HG02885 (cell line): ENCODE measurements around the gene DLX5.

Source experiments
- ATAC-seq: cut with Tn5 transposase; IDR thresholded peaks from one replicate; pipeline ENCODE4 v1.9.1; 2021; ENCODE audit warnings: mild to moderate bottlenecking; ENCODE audit not compliant: unreplicated experiment, poor library complexity

The DLX5 gene

GRCh38 chr7:97018791-97019531, 5.7 kb downstream of the DLX5 start:
- no peak for ATAC-seq

- ATAC-seq: no peak
Observed at GRCh38 chr7:97018126-97018601, 6.5 kb downstream of the DLX5 start.

GRCh38 chr7:97017192-97018125, 7.2 kb downstream of the DLX5 start:
- no peak for ATAC-seq

GRCh38 chr7:97016381-97017191, 8.0 kb downstream of the DLX5 start:
- no peak for ATAC-seq

DNA sequence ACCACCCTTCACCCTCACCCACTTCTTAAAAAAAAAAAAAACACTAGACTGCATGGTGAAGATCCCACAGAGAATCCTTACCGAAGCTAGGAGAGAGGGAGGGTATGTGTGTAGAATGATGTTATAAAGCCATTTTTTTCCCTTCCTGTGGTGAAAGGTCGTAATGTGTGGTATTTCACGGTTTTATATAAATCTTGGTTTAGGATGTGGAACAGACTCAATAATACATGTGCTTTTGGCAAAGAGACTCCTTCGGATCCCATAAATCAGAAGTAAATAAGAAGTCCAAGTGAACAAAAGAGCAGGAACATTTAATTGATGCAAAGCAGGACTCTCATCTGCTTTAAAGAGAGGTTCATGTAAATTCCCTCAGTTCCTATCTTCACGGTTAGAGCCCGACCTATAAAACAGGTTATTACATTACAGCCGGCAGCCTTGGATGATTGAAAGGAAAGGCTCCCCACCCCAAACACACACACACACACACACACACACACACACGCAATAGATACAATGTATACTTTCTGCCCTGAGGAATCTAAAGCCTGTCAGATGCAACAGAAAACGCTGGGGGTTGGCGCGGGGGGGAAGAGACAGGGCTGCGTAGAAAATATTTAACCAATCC, 8.8 kb downstream of the DLX5 start:
- ATAC-seq: no peak

DNA sequence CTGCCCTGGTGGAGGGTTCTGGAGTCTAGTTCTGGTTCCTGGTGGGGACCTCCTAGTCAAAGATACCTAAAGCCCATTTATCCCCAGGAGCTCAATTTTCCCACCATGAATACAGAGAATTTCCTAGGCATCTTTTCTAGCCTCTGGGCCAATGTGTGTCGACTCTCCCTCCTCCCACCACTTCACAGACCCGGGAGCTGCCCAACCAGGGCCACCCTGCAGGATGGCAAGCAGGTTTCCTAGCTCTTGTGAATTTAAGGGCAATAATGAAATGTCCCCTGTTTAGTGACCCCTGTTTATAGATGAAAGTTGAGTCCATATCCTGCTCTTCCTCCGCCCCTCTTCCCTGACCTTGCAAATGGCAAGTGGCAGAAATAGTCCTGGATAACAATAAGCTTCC, 9.4 kb downstream of the DLX5 start:
- ATAC-seq: no peak

DNA sequence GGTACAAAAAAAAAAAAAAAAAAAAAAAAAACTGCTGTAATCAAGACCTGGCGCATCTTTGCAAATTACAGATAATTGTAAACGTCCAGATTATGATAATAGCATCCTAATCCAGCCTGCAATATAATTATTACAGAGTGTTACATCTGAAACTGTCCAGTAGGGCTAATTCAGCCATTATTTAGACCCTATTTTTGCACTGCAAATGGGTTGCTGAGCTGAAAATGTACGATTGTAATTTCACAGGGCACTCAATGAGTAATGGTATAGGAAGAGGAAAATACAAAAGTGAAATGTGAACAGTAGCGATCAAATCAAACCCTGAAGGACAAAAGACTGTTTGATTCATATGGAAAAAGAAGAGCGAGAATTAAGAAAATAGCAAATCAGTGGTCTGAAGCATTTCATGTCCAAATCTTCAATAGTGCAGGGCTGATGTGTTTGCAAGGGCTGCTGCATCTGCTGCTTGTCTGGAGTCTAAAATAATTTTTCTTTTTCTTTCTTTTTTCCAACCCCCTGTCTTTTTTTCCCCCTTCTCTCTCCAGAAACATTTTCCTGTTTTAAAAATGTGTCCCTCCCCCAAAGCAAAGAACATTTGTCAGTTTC, 10.4 kb downstream of the DLX5 start:
- ATAC-seq: no peak

DNA sequence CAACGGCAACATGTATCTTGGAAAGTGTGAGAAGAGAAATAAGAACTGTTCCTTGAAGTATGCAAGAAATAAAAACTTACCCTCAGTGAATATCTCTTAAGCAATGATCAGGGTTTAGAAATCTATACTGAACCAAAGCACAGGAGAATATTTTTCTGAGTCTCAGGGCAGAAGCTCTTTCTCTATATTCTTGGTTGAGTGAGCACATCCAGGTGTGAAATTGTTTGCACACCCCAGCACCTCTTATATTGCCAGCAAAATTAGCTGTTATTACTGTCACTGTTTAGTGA, 10.8 kb downstream of the DLX5 start:
- ATAC-seq: no peak

GRCh38 chr7:97013134-97013844, 11.3 kb downstream of the DLX5 start:
- no peak for ATAC-seq

DNA sequence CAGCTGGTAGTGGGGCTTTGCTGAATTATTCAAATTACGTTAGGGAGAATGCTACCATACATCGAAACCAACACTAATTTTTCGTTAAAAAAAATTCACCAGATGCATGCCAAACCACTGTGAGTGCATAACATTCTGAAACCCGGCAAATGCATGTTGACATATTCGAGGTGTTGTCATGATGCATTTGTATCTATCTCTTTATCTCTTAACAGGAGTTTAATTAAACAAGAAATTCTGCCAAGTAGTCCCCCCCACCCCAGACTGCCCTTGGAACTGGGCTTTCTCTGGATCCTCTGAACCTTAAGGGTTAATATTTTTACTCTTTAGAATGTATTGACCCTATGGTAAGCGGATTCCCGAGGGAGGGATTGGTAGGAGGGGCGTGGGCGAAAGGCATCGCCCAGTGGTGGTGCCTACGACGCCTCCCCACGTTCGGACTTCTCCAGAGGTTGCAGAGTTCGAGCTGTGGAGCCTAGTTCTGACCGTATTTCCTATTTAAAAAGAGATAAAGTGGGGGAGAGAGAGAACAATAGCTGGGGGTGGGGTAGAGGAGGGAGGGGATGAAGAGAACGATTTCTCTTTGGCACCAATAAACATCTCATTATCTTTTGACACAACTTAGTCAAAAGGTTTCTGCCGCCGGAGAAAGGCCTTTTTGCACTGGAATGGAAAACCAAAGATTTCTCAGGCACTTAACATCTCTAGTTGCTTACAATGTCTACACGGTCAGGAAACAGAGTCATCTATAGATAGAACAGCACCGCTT, 12.1 kb downstream of the DLX5 start:
- no peak for ATAC-seq

GRCh38 chr7:97011536-97012364, 12.9 kb downstream of the DLX5 start:
- ATAC-seq: no peak

- no peak for ATAC-seq
Observed at GRCh38 chr7:97011104-97011503, 13.5 kb downstream of the DLX5 start.

DNA sequence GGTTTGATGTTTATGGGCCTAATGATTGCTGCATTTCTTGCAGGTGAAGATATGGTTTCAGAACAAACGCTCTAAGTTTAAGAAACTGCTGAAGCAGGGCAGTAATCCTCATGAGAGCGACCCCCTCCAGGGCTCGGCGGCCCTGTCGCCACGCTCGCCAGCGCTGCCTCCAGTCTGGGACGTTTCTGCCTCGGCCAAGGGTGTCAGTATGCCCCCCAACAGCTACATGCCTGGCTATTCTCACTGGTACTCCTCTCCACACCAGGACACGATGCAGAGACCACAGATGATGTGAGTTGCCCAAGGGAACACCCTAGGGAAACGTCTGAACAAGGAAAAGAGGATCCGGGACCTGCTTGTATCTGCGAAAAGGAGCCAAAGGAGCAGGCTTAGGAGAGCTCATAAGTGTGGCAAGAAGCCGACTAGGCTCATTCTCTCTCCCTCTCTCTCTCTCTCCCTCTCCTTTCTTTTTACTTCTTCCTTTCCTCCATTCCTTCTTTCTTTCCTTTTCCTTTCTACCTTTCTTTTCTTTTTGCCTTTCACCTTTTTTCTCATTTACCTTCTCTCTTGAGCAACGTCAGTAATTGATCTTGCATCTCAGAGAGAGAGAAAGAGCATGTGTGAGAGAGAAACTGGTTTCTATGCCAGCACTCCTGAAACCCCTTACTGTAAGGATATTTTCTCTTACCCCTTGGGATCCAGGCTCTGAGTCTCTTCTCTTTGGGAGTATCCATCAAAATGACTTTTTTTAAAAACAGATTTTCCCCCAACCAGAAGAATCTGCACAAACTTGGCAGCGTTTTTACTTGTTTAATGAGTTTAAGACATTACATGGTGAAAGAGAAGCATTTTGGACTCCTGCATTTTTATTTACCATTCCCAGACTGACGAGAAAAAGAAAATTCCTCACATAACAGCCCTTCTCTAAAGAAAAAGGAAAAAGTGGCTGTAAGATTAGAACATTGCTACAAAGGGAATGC, 14.6 kb downstream of the DLX5 start:
- no peak for ATAC-seq

DNA sequence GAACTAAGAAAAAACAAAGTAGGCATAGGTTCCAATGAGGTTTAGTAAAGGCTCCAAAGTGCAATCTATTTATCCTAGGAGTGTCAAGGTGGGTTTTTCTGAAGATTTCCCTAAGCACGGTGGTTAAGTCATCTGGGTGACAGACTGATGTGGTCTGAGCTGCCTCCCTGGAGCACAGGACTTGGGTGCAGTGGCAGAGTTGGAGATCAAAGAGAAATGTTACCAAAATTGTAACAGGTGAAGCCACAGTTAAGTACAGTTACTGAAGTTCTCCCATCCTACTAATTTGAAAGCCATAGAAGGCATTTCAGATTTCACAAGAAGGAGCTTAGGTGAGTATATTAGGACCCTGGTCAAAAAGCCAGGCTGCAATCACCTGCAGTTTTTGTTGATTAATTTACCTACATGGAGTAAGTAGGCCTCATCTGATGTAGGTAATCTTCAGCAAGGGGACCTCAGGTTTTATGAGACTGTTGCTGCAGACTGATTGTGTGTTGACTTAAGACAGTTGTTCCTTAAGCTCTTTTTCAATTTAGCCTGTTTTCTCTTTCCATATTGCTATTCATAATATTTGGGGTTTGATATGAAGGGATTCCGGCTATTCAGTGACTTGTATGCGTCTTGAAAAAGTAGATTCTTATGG, 16.2 kb downstream of the DLX5 start:
- no peak for ATAC-seq

GRCh38 chr7:97007583-97007861, 17.1 kb downstream of the DLX5 start:
- no peak for ATAC-seq

DNA sequence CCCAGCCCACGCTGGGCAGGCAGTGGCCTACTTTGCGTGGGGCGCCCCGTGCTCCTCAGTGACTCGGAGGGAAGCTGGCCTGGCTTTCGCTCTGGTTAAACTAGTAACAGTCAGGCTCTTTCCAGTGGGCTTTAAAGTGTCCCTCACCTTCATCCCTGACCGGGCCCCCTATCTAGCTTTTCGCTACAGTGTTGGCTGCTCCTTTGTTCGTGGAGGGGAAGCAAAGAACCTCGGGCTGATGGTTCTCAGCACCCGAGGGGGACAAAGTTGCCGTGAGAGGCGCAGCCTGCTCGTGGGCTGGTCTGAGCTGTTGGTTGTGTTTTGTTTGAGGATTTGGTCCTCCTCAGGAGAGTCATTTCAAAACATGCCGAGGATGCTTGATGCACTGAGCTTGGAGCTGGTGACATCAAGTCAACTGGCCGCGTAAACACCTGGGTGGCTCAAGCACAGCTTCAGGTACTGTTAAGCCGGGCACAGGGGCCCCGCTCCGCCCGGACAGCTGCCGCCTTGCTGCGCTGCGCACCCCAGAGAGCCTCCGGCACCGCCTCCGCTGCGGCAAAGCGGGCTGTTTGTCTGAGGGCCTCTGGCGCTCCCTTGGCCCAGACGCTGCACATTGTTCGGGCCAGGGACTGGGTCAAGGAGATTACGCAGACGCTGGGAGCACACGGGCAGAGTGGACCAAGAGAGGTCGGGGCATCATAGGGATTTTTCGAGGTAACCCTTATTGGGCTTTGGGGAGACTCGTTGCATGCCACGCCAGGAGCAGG, 17.6 kb downstream of the DLX5 start:
- ATAC-seq: peak; percentile 2
